Measurements from ENCODE around the gene SPDEF.

Gene SPDEF

GRCh38 chr6:34583861-34584604, 27.9 kb upstream of the SPDEF start:
- H3K4me1 ChIP-seq (ENCODE audit: control insufficient read depth, insufficient read depth, low read length), result peaks cover 1% of the 10 kb centered on the region
- H3K9me3 ChIP-seq (ENCODE audit: control insufficient read depth, insufficient read depth, low read length), result no peaks in the 10 kb centered on the region
- no peaks in the 10 kb centered on the region for H3K36me3 ChIP-seq (ENCODE audit: control insufficient read depth, insufficient read depth, low read length)
- no peaks in the 10 kb centered on the region for H3K27me3 ChIP-seq (ENCODE audit: control insufficient read depth, insufficient read depth, low read length)
- H3K4me3 ChIP-seq (ENCODE audit: low read length), result no peak overlapping the region
- no CpG with 5 or more reads among the region's 5 CpGs for WGBS (ENCODE audit: insufficient coverage, insufficient read length)
- no peak for DNase-seq (ENCODE audit: low read depth, low spot score)
- H3K27ac ChIP-seq (ENCODE audit: low read length), result no peak overlapping the region

- Histone ChIP-seq H3K4me1 (ENCODE audit: control insufficient read depth, insufficient read depth, low read length) (peaks cover 1% of the 10 kb centered on the region; the same call in 1 of the 2 replicates), H3K27ac (ENCODE audit: low read length) (no peak overlapping the region), H3K27me3 (ENCODE audit: control insufficient read depth, insufficient read depth, low read length) (no peaks in the 10 kb centered on the region), H3K4me3 (ENCODE audit: low read length) (no peak overlapping the region), H3K9me3 (ENCODE audit: control insufficient read depth, insufficient read depth, low read length) (no peaks in the 10 kb centered on the region), H3K36me3 (ENCODE audit: control insufficient read depth, insufficient read depth, low read length) (no peaks in the 10 kb centered on the region)
- DNase-seq (ENCODE audit: low read depth, low spot score), result no peak
- no CpG with 5 or more reads among the region's 6 CpGs for WGBS (ENCODE audit: insufficient coverage, insufficient read length)
Measured at GRCh38 chr6:34583461-34583860, 27.3 kb upstream of the SPDEF start.

- Histone ChIP-seq H3K9me3 (ENCODE audit: control insufficient read depth, insufficient read depth, low read length) (no peaks in the 10 kb centered on the region), H3K27me3 (ENCODE audit: control insufficient read depth, insufficient read depth, low read length) (no peaks in the 10 kb centered on the region), H3K4me3 (ENCODE audit: low read length) (no peak overlapping the region), H3K4me1 (ENCODE audit: control insufficient read depth, insufficient read depth, low read length) (peaks cover 1% of the 10 kb centered on the region; the same call in 1 of the 2 replicates), H3K36me3 (ENCODE audit: control insufficient read depth, insufficient read depth, low read length) (no peaks in the 10 kb centered on the region), H3K27ac (ENCODE audit: low read length) (no peak overlapping the region)
- DNase-seq (ENCODE audit: low read depth, low spot score), result no peak
- WGBS (ENCODE audit: insufficient coverage, insufficient read length), result no CpG with 5 or more reads among the region's 4 CpGs
Measured at GRCh38 chr6:34581561-34581920, 25.4 kb upstream of the SPDEF start.

- no peak for DNase-seq (ENCODE audit: low read depth, low spot score)
- Histone ChIP-seq H3K4me3 (ENCODE audit: low read length) (no peak overlapping the region), H3K4me1 (ENCODE audit: control insufficient read depth, insufficient read depth, low read length) (peaks cover 1% of the 10 kb centered on the region; the same call in 1 of the 2 replicates), H3K27me3 (ENCODE audit: control insufficient read depth, insufficient read depth, low read length) (no peaks in the 10 kb centered on the region), H3K36me3 (ENCODE audit: control insufficient read depth, insufficient read depth, low read length) (no peaks in the 10 kb centered on the region), H3K27ac (ENCODE audit: low read length) (no peak overlapping the region), H3K9me3 (ENCODE audit: control insufficient read depth, insufficient read depth, low read length) (no peaks in the 10 kb centered on the region)
- WGBS (ENCODE audit: insufficient coverage, insufficient read length), result 100% methylated on average over 1 of the region's 6 CpGs
Measured at GRCh38 chr6:34580707-34581560, 24.8 kb upstream of the SPDEF start.

- no peak for DNase-seq (ENCODE audit: low read depth, low spot score)
- Histone ChIP-seq H3K27ac (ENCODE audit: low read length) (no peak overlapping the region), H3K4me3 (ENCODE audit: low read length) (no peak overlapping the region), H3K9me3 (ENCODE audit: control insufficient read depth, insufficient read depth, low read length) (no peaks in the 10 kb centered on the region), H3K4me1 (ENCODE audit: control insufficient read depth, insufficient read depth, low read length) (peaks cover 6% of the 10 kb centered on the region), H3K36me3 (ENCODE audit: control insufficient read depth, insufficient read depth, low read length) (no peaks in the 10 kb centered on the region), H3K27me3 (ENCODE audit: control insufficient read depth, insufficient read depth, low read length) (no peaks in the 10 kb centered on the region)
- no CpG with 5 or more reads among the region's 7 CpGs for WGBS (ENCODE audit: insufficient coverage, insufficient read length)
Measured at GRCh38 chr6:34578445-34579262, 22.5 kb upstream of the SPDEF start.

- no peak overlapping the region for H3K27ac ChIP-seq (ENCODE audit: low read length)
- no peaks in the 10 kb centered on the region for H3K9me3 ChIP-seq (ENCODE audit: control insufficient read depth, insufficient read depth, low read length)
- no peak overlapping the region for H3K4me3 ChIP-seq (ENCODE audit: low read length)
- no peaks in the 10 kb centered on the region for H3K36me3 ChIP-seq (ENCODE audit: control insufficient read depth, insufficient read depth, low read length)
- no peaks in the 10 kb centered on the region for H3K27me3 ChIP-seq (ENCODE audit: control insufficient read depth, insufficient read depth, low read length)
- DNase-seq (ENCODE audit: low read depth, low spot score), result no peak
- WGBS (ENCODE audit: insufficient coverage, insufficient read length), result no CpG with 5 or more reads among the region's 18 CpGs
- H3K4me1 ChIP-seq (ENCODE audit: control insufficient read depth, insufficient read depth, low read length), result peaks cover 6% of the 10 kb centered on the region
Measured at GRCh38 chr6:34576286-34576955, 20.3 kb upstream of the SPDEF start.

GRCh38 chr6:34575326-34575725, 19.2 kb upstream of the SPDEF start:
- no peaks in the 10 kb centered on the region for H3K36me3 ChIP-seq (ENCODE audit: control insufficient read depth, insufficient read depth, low read length)
- no peak overlapping the region for H3K27ac ChIP-seq (ENCODE audit: low read length)
- peaks cover 5% of the 10 kb centered on the region for H3K4me1 ChIP-seq (ENCODE audit: control insufficient read depth, insufficient read depth, low read length)
- no peak overlapping the region for H3K4me3 ChIP-seq (ENCODE audit: low read length)
- DNase-seq (ENCODE audit: low read depth, low spot score), result no peak
- no peaks in the 10 kb centered on the region for H3K27me3 ChIP-seq (ENCODE audit: control insufficient read depth, insufficient read depth, low read length)
- WGBS (ENCODE audit: insufficient coverage, insufficient read length), result no CpG with 5 or more reads among the region's 3 CpGs
- H3K9me3 ChIP-seq (ENCODE audit: control insufficient read depth, insufficient read depth, low read length), result no peaks in the 10 kb centered on the region

- no peaks in the 10 kb centered on the region for H3K36me3 ChIP-seq (ENCODE audit: control insufficient read depth, insufficient read depth, low read length)
- no peak overlapping the region for H3K27ac ChIP-seq (ENCODE audit: low read length)
- no peaks in the 10 kb centered on the region for H3K27me3 ChIP-seq (ENCODE audit: control insufficient read depth, insufficient read depth, low read length)
- no CpG with 5 or more reads among the region's 10 CpGs for WGBS (ENCODE audit: insufficient coverage, insufficient read length)
- no peak overlapping the region for H3K4me3 ChIP-seq (ENCODE audit: low read length)
- DNase-seq (ENCODE audit: low read depth, low spot score), result no peak
- no peaks in the 10 kb centered on the region for H3K9me3 ChIP-seq (ENCODE audit: control insufficient read depth, insufficient read depth, low read length)
- H3K4me1 ChIP-seq (ENCODE audit: control insufficient read depth, insufficient read depth, low read length), result peaks cover 6% of the 10 kb centered on the region
Measured at GRCh38 chr6:34574647-34575293, 18.6 kb upstream of the SPDEF start.

GRCh38 chr6:34573567-34574183, 17.5 kb upstream of the SPDEF start:
- Histone ChIP-seq H3K4me3 (ENCODE audit: low read length) (no peak overlapping the region), H3K27ac (ENCODE audit: low read length) (no peak overlapping the region), H3K9me3 (ENCODE audit: control insufficient read depth, insufficient read depth, low read length) (no peaks in the 10 kb centered on the region), H3K27me3 (ENCODE audit: control insufficient read depth, insufficient read depth, low read length) (no peaks in the 10 kb centered on the region), H3K4me1 (ENCODE audit: control insufficient read depth, insufficient read depth, low read length) (peaks cover 6% of the 10 kb centered on the region), H3K36me3 (ENCODE audit: control insufficient read depth, insufficient read depth, low read length) (no peaks in the 10 kb centered on the region)
- no peak for DNase-seq (ENCODE audit: low read depth, low spot score)
- no CpG with 5 or more reads among the region's 8 CpGs for WGBS (ENCODE audit: insufficient coverage, insufficient read length)

All from iPS DF 6.9 (cell line).